HG03064 (cell line): ENCODE data around the gene SLC29A3.
"Not testable (repeated sequence)": the region's sequence is repeated elsewhere in the genome, so short reads cannot be mapped to it uniquely, and the experiment has no call there.

ENCODE experiments used
- ATAC-seq: cut with Tn5 transposase; IDR thresholded peaks from one replicate; pipeline ENCODE4 v1.9.1; 2021; ENCODE audit warnings: low read depth; ENCODE audit not compliant: unreplicated experiment

Gene SLC29A3

DNA sequence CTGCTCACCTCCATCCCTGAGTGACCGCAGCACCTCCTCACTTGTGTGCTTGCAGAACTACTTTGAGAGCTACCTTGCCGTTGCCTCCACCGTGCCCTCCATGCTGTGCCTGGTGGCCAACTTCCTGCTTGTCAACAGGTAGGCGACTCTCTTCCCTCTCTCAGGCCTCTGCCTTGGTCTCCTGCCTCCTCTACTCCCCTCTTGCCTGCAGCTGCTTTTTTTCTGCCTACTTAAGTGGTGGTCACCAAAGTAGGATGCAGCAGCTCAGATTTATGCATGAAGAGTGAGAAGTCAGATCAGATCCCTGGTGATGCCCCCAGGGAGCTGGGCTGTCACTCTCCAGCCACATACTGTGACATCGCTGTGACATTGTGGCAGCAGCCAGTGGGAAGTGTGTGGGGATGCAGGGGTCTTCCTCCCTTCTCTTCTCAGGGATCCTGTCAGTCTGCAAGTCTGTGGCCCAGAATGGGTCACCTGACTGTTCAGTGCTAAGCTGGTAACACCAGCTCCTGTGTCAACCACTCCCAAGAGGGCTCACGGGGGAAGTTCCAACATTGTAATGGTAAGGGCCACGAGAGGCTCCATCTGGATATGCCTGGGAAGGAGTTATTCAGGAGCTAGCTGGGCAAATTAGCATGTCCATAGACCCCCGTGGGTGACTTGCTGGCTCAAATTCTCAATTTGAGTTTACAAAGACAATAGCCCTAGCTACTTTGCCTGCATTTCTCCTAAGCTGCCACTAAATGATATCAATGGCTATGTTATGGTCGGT, 25.3 kb downstream of the SLC29A3 start:
- no peak for ATAC-seq

GRCh38 chr10:71344993-71345480, 26.0 kb downstream of the SLC29A3 start:
- no peak for ATAC-seq

GRCh38 chr10:71345694-71346093, 26.6 kb downstream of the SLC29A3 start:
- ATAC-seq = no peak

DNA sequence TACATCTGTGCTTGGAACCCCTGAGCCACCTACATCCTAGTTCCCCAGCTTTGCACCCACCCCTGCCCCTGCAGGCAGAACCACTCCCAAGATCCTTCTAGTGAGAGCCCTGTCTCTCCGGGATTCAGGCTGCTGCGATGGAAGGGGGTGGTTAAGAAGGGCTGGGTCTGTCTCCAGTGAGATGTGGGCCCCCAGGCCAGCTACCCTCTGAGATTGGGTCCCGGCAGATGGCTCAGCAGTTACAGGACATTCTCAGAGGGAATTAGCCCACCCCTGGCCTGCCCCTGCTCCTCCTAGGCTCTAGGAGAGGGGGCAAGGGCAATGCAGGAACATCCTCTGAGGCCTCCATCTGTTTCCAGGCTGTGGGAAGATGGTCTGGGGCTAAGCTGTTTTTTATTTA, 27.7 kb downstream of the SLC29A3 start:
- ATAC-seq = no peak

- no peak for ATAC-seq
Observed at GRCh38 chr10:71347587-71348395, 28.7 kb downstream of the SLC29A3 start.

DNA sequence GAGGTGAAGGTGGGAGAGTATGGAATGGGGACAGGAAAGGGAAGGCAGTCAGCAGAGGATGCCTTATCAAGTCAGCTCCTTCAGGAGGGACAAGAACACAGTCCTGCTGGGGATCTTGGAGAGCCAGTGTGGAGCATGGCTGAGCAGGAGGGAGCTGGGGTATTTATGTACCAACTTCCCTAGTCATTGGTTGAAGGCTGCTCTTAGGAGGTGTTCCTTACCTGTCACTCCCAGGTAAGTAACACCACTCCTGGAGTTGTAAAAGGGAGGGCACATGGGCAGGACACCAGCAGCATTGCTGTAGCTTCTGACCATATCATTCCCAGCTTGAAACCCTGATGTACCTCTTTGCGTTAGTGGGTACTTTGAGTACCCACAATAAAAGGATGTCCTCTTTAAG, 29.8 kb downstream of the SLC29A3 start:
- no peak for ATAC-seq

DNA sequence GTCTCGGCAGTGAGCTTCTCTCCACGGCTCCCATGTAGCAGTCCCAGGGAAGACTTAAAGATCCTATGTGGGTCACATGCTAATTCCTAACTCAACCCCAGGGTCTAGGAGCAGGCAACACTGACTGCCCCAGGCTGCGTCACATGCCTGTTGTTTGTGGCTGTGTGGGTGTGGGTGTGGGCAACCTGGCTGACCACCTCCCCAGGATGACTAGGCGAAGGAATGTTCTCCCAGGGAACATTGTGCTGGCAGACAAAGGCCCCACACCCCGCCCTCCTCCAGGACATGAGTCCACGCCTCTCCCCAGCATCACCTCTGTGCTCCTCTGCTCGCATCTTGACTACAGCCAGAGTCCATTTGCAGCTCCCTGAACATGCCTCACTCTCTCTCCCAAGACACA, 30.3 kb downstream of the SLC29A3 start:
- ATAC-seq = no peak

- ATAC-seq = no peak
Observed at GRCh38 chr10:71351087-71351486, 32.0 kb downstream of the SLC29A3 start.

DNA sequence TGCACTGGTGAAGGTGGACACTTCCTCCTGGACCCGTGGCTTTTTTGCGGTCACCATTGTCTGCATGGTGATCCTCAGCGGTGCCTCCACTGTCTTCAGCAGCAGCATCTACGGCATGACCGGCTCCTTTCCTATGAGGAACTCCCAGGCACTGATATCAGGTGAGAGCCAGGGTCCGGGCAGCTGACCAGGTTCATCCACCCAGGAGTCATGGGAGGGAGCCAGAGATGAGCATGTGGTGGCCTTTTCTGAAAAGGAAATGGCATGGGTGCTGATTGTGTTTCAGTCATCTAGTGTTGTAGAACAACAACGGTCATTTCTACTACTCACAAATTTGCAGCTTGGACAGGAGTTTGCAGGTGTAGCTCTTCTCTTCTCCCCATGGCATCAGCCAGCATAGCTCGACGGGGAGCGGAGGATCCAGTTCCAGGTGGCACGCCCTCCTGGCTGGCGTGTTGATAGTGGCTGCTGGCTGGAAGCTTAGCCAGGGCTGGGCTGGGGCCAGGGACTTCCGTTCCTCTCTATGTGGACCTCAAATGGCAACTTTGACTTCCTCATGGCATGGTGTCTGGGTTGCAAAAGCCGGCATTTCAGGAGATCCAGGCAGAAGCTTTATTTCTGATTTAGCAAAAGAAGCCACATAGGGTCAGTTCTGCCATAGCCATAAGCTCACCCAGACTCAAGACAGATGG, 32.7 kb downstream of the SLC29A3 start:
- ATAC-seq = no peak

DNA sequence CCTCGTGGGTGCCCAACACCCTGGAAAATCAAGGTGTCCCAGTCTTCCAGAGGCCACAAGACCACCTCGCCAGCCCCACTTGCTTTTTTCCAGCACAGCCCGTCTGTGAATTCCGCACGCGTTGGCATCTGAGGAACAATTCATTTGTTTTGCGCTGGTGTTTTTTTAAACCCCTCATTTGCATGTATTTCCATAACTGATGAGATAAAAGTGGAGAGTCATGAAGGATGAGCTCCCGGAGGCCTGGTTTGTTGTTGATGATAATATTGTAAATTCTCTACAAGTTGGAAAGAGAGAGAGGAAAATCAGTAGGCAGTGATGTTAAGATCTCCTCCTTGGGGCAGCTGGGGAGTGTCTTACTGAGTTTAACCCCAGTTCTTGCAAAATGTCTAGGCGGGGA, 34.6 kb downstream of the SLC29A3 start:
- no peak for ATAC-seq

DNA sequence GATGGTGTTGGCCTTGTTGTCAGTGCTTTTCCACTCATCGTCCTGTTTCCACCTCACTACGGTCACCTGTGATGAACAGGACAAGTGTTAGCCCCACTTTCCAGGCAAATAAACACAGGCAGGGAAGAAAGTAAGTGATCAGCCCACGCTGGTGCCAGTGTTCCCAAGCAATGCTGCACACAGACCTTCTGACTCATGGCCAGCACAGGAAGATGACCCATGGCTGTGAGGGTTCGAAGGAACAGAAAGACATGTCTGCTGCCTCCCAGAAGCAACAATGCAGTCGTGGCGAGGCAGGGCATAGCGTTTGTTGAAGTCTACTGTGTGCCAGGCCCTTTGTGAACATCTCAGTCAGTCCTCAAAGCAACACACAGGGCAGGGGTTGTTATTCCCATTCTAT, 35.7 kb downstream of the SLC29A3 start:
- ATAC-seq = no peak

- ATAC-seq = no peak
Observed at GRCh38 chr10:71355886-71356285, 36.8 kb downstream of the SLC29A3 start.

DNA sequence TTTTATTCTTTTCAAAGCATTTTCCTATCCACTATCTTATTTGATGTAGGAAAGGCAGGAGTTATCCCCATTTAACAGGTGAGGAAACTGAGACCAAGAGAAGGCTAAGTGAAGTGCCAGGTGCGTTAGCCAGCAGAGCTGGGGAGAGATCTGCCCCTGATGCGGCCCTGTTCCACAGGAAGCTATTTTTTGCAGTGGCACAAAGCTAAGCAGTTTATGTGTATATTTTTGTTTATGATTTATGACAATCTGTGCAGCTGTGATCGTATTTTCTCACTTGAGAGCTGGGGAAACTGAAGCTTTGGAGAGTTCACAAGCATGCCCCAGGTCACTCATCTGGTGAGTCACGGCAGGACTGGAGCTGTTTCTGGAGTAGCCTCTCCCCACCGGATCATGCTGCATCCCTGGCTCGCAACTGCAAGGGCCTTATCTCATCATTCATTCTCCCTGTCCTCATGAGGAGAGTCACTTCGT, 38.8 kb downstream of the SLC29A3 start:
- no peak for ATAC-seq

- ATAC-seq = no peak
Observed at GRCh38 chr10:71358277-71358676, 39.2 kb downstream of the SLC29A3 start.

DNA sequence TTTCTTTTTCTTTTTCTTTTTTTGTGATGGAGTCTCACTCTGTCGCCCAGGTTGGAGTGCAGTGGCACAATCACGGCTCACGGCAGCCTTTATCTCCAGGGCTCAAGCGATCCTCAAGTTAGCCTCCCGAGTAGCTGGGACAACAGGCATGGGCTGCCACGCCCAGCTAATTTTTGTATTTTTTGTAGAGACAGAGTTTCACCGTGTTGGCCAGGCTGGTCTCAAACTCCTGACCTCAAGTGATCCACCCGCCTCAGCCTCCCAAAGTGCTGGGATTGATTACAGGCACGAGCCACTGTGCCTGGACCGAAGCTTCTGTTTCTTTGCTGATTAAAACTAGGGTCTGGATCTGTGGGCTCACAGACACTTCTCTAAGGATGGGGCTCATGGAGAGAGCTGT, 39.8 kb downstream of the SLC29A3 start:
- not testable (repeated sequence) for ATAC-seq

DNA sequence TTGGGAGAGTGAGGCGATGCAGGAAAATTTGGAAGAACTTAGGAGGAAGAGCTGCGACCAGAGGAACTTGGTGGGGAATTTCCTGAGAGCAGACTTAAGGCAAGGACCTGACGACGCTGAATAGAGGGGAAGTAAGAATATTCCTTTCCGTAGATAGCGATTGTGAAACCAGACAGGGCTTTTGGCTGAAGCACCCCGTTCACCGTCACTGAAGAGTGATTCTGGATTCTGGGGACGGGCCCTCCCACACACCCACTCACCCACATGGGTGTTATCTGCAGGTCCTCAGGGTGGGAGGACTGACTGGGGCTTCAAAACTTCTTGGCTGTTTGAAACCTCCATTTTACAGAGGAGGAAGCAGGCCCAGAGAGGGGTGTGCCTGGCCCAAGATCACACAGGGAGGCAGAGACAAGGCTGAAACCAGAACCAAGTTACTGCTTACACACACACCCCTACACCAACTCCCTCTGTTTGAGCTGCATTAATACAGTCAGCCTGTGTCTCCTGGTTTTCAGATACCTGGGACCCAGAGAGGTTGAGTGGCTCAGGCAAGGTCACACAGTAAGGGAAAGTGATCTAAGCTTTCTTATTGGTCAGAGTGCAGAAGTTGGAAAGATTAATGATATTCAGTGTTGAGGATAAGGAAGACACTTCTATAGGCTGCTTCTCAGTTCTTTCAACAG, 40.4 kb downstream of the SLC29A3 start:
- ATAC-seq = no peak

GRCh38 chr10:71360735-71361134, 41.7 kb downstream of the SLC29A3 start:
- ATAC-seq = no peak

DNA sequence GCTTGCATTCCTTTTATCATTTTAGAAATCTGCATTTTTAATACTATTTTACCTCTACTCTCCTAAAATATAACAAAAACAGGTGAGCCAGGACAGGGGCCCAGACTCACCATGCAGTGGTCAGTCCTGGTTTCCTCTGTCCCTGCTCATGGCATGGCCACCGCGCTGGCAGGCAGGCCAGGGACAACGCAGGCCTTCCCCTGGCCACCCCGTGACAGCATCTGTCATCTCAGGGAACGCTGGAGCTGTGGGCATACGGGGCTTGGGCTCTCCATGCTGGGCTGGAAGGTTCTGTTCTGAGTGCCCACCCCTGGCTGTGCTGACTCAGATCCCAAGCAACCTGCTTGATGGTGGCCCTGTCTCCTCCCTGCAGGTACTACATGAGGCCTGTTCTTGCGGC, 42.5 kb downstream of the SLC29A3 start:
- ATAC-seq = no peak

DNA sequence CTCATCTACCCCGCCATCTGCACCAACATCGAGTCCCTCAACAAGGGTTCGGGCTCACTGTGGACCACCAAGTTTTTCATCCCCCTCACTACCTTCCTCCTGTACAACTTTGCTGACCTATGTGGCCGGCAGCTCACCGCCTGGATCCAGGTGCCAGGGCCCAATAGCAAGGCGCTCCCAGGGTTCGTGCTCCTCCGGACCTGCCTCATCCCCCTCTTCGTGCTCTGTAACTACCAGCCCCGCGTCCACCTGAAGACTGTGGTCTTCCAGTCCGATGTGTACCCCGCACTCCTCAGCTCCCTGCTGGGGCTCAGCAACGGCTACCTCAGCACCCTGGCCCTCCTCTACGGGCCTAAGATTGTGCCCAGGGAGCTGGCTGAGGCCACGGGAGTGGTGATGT, 43.1 kb downstream of the SLC29A3 start:
- ATAC-seq = no peak

- ATAC-seq = no peak
Observed at GRCh38 chr10:71363936-71364335, 44.9 kb downstream of the SLC29A3 start.

DNA sequence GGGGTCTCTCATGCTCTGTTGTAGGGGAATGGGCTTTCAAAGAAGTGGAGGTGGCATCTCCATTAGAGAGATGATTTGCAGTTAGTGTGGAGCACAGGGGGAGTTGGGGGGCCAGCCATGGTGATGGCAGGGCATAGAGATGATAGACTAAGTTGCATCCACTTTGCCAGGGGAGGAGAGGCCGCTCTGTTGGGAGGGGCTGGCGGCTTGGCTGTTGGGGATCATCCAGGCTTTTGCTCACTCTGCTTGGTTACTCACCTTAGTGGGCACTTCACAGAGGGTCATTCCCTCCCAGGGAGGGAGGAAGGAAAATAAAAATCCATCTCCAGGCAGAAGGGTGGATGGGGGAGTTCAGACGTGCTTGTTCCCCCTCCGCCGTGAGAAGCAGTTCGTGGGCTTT, 46.3 kb downstream of the SLC29A3 start:
- ATAC-seq = no peak
